Raji (cell line): ENCODE results near the gene NPY5R.

Source experiments
- POLR2A ChIP-seq: IDR thresholded peaks from 2 replicates; pipeline ENCODE4 v1.6.1; 2011; ENCODE audit warnings: low read depth, low read length, control low read depth; ENCODE audit not compliant: insufficient read depth

The NPY5R gene

DNA sequence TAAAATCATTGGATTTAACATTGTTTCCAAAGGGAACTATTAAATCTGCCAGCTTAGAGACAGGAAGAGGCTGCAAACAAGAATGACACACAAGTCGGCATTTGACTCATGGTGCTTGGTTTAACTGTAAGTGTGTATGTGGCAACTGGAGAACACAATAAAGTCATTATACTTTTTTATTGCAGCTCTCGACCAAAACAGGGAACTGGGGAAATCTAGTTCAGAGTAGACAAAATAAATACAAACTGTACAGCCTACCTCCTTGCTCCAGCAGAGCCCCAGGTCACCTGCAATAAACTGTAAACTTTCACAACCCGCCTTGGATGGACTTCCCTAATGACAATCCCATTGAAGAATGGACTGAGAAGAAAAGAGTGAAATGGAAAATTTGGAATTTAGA is 24.0 kb downstream of the NPY5R start:
- no peak for TF ChIP-seq POLR2A

DNA sequence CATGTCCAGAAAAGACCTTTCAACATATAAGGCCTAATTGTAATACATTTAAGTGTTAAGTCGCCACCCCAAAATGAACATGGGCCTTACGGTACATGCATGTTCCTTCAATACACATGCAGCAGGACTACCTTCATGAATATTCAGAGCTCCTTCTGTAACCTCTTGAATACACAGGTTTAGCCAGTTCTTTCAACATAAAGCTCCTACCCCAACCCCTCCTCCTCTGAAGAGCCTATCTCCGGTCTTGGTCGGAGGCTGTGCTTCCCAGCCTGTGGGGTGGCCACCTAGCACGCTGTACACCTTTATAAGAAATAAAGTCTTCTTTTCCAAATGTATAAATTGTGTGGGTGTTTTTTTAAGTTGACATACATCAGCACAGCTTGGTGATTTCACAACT is 28.3 kb downstream of the NPY5R start:
- no peak for TF ChIP-seq POLR2A

DNA sequence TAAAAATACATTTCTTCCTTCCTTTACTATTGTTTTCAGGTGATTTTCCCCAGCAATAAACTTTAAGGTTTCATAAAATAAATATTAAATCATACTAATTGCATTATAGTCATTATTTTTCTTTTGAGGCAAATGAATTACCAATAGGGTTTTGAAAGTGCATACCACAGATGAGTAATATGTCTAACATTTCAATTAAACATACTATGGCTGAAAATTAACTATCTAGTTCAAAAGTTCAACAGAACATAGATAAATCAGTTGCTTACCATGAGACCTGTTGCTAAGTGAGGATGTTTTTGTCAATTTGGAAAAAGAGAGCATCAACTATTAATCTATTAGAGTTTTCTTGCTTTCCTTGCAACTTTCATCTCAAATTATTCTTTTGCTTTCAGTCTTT is 35.0 kb downstream of the NPY5R start:
- no peak for TF ChIP-seq POLR2A

DNA sequence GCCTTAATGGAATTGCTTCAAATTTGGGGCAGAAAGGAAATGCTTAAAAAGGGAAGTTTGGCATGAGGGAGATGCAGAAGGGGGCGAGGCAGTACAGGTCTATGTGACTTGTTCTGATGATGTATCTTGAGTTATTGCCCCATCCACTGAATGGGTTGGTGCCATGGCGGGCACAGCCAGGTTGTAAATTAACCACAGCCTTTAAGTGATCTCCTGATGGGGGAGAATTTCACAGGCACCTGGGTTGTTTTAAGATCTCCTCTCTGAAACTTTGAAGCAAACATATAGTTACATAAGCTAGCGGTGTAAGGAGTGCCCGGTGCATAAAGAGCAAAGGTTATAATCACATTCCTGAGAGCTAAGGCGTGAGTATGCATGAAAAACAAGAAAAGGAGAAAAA is 37.0 kb downstream of the NPY5R start:
- TF ChIP-seq POLR2A = no peak

DNA sequence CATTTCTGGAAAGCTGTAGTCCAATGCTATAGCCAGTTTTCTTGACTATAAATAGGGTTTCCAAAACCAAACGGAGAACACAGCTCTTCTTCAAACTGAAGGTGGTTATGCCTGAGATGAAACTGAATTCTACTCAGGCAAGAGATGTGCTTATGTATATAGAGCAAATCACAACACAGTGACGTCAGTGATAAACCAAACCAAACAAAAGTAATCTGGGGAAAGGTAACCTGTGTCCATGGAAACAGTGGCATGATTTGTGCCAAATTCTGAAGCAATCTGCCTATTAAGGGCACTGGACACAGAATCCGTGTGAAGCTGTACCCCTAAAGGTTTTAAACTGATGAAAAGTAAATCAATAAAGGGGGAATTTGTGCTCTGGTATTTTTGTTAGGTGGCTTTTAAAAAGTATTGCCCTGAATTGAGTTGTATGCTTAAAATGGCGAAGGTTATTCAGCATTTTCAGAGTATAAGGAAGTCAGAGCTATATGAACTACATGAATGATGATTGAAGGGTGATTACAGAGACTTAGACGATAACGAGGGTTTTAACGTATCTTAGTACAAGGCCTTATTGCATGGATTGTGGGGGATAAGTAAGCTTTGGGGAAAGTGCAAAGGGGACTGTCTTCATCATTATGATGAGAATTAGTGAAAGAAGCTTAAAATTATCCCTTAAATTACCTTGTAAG is 38.6 kb downstream of the NPY5R start:
- no peak for TF ChIP-seq POLR2A

DNA sequence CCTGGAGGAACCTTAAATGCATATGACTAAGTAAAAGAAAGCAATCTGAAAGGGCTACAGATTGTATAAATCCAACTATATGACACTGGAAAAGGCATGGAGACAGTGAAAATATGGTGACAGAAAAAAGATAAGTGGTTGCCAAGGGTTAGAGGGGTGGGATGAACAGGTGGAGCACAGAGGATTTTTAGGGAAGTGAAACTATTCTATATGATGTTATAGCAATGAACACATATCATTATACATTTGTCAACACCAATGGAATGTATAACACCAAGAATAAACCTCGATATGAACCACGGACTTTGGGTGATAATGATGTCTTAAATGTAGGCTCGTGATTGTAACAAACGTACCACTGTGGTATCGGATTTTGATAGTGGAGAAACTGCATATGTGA is 40.7 kb downstream of the NPY5R start:
- TF ChIP-seq POLR2A = no peak

DNA sequence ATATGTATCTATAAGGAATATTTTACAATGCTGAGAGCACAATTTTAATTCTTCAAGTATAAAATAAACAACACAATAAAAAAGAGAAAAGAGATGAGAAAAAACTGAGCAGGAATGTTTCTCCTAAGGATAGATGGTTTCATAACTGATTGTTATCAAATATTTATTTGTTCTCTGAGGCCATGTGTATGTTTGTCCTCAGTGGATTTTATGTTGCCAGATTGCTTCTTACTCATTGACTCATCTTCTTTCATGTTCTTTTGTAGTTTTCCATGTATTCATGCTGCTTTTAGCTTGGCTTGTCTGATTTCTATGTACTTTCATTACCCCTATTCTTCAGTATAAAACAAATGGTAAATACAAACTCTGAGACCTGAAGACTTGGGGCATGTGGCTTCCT is 41.2 kb downstream of the NPY5R start:
- no peak for TF ChIP-seq POLR2A

DNA sequence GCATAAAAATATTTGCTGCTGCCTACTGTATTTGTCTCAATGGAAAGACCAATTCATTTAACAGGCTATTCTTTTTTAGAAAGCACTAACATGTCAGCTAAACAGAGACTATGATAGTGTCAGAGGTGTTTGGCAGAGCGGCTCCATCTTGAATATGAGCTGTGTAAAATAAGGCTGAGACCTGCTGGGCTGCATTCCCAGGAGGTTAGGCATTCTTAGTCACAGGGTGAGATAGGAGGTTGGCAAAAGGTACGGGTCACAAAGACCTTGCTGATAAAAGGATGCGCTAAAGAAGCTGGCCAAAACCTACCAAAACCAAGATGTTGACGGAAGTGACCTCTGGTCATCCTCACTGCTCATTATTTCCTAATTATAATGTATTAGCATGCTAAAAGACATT is 41.8 kb downstream of the NPY5R start:
- TF ChIP-seq POLR2A = no peak

DNA sequence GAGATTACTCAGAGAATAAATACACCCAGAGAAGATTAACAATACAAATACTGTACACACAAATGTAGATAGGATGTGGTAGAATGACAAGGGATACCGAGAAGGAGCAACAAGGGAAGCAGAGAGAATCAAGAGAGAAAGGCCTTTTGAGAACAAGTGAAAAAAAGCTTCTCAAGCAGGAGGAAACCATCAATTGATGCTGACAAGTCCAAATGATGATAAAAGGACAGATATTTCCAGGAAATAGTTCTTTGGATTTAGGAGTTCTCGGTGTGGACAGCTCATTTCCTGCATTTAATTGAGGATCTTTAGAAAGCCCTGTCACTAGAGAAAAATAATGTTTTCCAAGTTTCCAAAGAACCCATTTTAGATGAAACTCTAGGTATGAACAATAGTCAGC is 48.1 kb downstream of the NPY5R start:
- TF ChIP-seq POLR2A = no peak

DNA sequence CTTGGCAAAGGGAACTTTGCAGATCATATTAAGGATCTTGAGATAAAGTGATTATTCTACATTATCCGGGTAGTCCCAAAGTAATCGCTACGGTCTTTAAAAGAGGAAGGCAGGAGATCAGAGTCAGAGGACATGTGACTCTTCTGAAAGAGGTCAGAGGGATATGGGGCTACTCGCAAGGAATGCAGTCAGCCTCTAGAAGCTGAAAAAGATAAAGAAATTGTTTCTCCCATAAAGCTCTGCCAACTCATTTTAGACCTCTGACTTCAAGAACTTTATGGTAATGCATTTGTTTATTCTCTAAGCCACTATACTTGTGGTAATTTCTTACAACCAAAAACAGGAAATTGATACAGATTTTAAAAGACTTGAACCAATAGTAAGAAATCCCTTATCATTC is 48.6 kb downstream of the NPY5R start:
- TF ChIP-seq POLR2A = no peak

DNA sequence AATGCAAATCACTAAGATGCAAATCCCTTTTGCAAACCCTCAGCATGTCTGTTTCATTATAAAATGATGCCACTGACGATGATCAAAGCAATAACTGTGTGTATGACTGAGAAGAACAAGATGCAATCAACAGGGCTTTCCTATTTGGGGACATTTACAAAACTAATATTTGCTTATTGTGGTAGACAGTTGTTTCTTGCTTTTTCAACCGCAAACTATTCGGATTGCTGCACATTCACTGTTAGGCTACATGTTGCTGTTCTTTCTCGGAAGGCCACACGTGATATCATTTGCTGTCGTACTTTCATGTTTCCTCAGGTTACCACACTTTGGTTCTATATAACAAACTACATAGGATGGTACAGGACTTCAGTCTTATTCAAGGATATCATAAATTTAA is 49.8 kb downstream of the NPY5R start:
- TF ChIP-seq POLR2A = no peak

DNA sequence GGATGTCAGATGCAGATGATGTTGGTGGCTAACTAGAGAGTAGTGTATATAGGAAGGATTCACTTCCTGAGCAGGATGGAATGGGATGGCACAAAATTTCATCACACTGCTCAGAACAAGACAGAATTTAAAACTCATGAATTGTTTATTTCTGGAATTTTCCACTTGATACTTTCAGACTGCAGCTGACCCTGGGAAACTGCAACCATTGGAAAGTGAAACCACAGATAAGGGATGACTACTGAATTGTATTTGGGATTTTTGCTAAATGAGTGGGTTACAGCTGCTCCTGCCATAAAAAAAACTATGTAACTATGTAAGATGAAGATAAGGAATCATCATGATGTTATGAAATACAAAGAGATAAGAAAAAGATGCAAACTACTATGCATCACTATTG is 51.4 kb downstream of the NPY5R start:
- TF ChIP-seq POLR2A = no peak

DNA sequence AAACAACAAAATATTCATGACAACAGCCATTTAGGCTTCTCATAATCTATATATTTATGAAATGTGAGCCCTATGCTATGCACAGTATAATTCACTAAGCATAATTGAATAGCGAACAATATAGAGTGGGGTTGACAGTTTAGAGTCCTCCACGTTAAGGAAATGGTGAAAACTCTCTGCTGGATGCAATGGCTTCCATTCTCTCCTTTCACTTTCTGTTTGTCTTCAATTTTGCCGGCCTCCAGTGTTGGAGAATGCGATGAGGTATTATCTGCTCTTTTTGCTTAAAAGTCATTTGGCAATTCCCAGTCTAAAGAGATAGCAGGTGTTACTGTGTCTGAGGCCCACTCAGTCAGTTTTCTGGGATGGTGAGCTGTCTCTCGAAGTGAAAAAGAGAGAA is 52.1 kb downstream of the NPY5R start:
- TF ChIP-seq POLR2A = no peak

DNA sequence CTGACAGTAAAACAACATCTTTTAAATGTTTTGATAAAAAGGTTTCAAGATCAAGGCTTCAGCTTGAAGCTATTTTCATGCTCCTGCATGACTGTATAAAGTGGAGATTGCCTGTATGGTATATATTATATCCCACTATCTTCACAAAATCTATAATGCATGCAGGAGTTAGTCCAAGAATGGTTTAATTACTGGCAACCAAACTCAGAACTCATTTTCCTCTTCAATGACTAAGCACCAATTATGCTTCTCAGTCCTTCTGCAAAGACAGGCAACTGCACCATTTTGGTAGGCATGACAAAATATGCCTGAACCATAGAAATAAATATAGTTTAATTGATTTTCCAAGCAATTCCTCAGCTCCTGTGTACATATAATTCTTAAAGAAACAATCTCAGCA is 54.5 kb downstream of the NPY5R start:
- no peak for TF ChIP-seq POLR2A

DNA sequence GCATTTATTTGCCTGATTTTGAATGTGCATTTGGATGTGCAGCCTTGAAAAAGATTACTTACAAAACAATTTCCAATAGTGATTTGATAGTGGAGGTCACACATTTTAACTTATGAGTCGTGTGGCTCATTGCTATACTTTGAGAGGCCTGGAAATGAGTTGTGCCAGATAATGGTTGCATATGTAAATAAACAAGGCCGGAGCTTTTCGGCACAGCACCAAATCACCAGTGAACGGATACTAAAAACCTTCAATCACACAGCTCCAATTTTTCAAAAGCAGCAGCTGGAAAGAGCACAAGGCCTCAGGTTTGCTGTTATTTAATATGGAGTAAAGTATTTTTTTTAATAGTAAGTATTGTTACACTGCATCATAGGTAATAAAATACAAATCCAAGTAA is 57.2 kb downstream of the NPY5R start:
- no peak for TF ChIP-seq POLR2A
